Endothelial cell of umbilical vein (primary cell): ENCODE data around the gene GHRH. TPM values are rescaled to one million over a fixed set of nuclear protein-coding genes. Genes with fewer than 3 reads are reported as not detected.

Experiments
- BruUV-seq: library from RNA; stranded (reverse); fragments of 400-500 nt; replicated peaks from 2 replicates; lab custom pipeline; 2021; lab: Mats Ljungman, UMichigan
- CTCF ChIA-PET: fragments of 300-600, 350-600 bp; sonication (Branson Sonifier 250); formaldehyde crosslinking; loops from one replicate; lab custom pipeline; 2021; ENCODE audit warnings: antibody characterized with exemption, inconsistent platforms; lab: Charles Lee
- POLR2A ChIA-PET: fragments of 300-600, 350-600 bp; sonication (Branson Sonifier 250); formaldehyde crosslinking; loops from one replicate; lab custom pipeline; 2021; ENCODE audit warnings: antibody characterized with exemption, inconsistent platforms; lab: Charles Lee
- DNase-seq: peaks from one replicate; pipeline ENCODE4 v3.0.0-alpha.2; 2011; ENCODE audit warnings: low read depth, low spot score
- FAIRE-seq: peaks from 2 replicates; lab custom pipeline; 2011; peaks lifted over from hg19 to GRCh38; lab: Jason Lieb, UNC
- H2AFZ ChIP-seq: 2 replicates; pipeline ENCODE4 v1.6.0; 2012; ENCODE audit warnings: low read depth, low read length, control low read depth, inconsistent platforms
- H3K27ac ChIP-seq: 2 replicates; pipeline ENCODE4 v1.5.1; 2011; ENCODE audit warnings: low read depth, mild to moderate bottlenecking, control low read depth, low read length, moderate library complexity; ENCODE audit not compliant: insufficient read depth
- H3K27me3 ChIP-seq, 2 experiments: 2 replicates each; pipeline versions ENCODE4 v1.6.0 to v1.6.1; 2011; ENCODE audit warnings: low read length in 2 of 2, mixed read lengths in 1 of 2; ENCODE audit not compliant: control insufficient read depth in 2 of 2, insufficient read depth in 2 of 2
- H3K36me3 ChIP-seq, 2 experiments: 2 replicates in 1 of 2; 3 replicates in 1 of 2; pipeline ENCODE4 v1.5.1; 2011; ENCODE audit warnings: low read length in 2 of 2, mild to moderate bottlenecking in 1 of 2, moderate library complexity in 1 of 2; ENCODE audit not compliant: control insufficient read depth in 2 of 2, insufficient read depth in 2 of 2; ENCODE audit errors: extremely low read depth in 1 of 2
- H3K4me1 ChIP-seq: 3 replicates; pipeline ENCODE4 v1.5.1; 2011; ENCODE audit warnings: mild to moderate bottlenecking, low read length; ENCODE audit not compliant: control insufficient read depth, insufficient read depth; ENCODE audit errors: extremely low read depth
- H3K4me2 ChIP-seq: 2 replicates; pipeline ENCODE4 v1.6.1; 2011; ENCODE audit warnings: low read length, control low read depth, mixed read lengths; ENCODE audit not compliant: insufficient read depth
- H3K4me3 ChIP-seq, 3 experiments: fragments of 200-600 bp in 1 of 3; sonication (generic), shearing (Covaris generic) in 1 of 3; replicated peaks in 1 of 3; 2 replicates each; pipeline ENCODE4 v1.5.1; 2011 to 2016; ENCODE audit warnings: control low read depth in 3 of 3, low read length in 3 of 3, mild to moderate bottlenecking in 2 of 3, inconsistent platforms in 1 of 3, low read depth in 1 of 3, moderate library complexity in 1 of 3; ENCODE audit not compliant: insufficient read depth in 1 of 3
- H3K79me2 ChIP-seq: 2 replicates; pipeline ENCODE4 v1.6.0; 2012; ENCODE audit warnings: low read length, inconsistent platforms; ENCODE audit not compliant: control insufficient read depth, insufficient read depth
- H3K9ac ChIP-seq: replicated peaks from 2 replicates; pipeline ENCODE3; 2011; ENCODE audit warnings: low read length, control low read depth; ENCODE audit not compliant: insufficient read depth; ENCODE audit errors: extremely low read depth
- H3K9me1 ChIP-seq: replicated peaks from 3 replicates; pipeline ENCODE4 v1.6.0; 2011; ENCODE audit warnings: mild to moderate bottlenecking, low read length; ENCODE audit not compliant: control insufficient read depth, insufficient read depth; ENCODE audit errors: extremely low read depth
- H3K9me3 ChIP-seq: replicated peaks from 2 replicates; pipeline ENCODE4 v1.5.1; 2012; ENCODE audit warnings: low read length, inconsistent platforms; ENCODE audit not compliant: control insufficient read depth, insufficient read depth
- H4K20me1 ChIP-seq: replicated peaks from 2 replicates; pipeline ENCODE3; 2011; ENCODE audit warnings: mild to moderate bottlenecking, low read length; ENCODE audit not compliant: control insufficient read depth, insufficient read depth; ENCODE audit errors: extremely low read depth
- CTCF ChIP-seq, 2 donors: IDR thresholded peaks; 1 replicate in 1 of 2; 2 replicates in 1 of 2; pipeline ENCODE4 v1.5.1; 2011; ENCODE audit warnings: low read length in 2 of 2, mild to moderate bottlenecking in 2 of 2, moderate library complexity in 2 of 2, control low read depth in 1 of 2, inconsistent platforms in 1 of 2, low read depth in 1 of 2; ENCODE audit not compliant: insufficient read depth in 1 of 2; ENCODE audit errors: extremely low read depth in 1 of 2
- EZH2 ChIP-seq: IDR thresholded peaks from 2 replicates; pipeline ENCODE4 v1.6.1; 2012; ENCODE audit warnings: borderline replicate concordance, low read depth, mild to moderate bottlenecking, moderate library complexity, low read length, inconsistent platforms; ENCODE audit not compliant: severe bottlenecking
- FOS ChIP-seq: IDR thresholded peaks from 2 replicates; pipeline ENCODE4 v1.6.1; 2011; ENCODE audit warnings: mild to moderate bottlenecking, low read length, moderate library complexity, borderline replicate concordance; ENCODE audit not compliant: insufficient read depth
- GATA2 ChIP-seq: IDR thresholded peaks from 2 replicates; pipeline ENCODE4 v1.7.0; 2011; ENCODE audit warnings: low read depth, mild to moderate bottlenecking, moderate library complexity, mixed read lengths, low read length; ENCODE audit not compliant: insufficient read length, insufficient read depth
- JUN ChIP-seq: IDR thresholded peaks from 2 replicates; pipeline ENCODE4 v1.6.1; 2011; ENCODE audit warnings: borderline replicate concordance, low read depth; ENCODE audit not compliant: insufficient read length, insufficient read depth
- MAX ChIP-seq: IDR thresholded peaks from 2 replicates; pipeline ENCODE4 v1.6.1; 2011; ENCODE audit not compliant: insufficient read depth, insufficient read length
- MYC ChIP-seq: IDR thresholded peaks from one replicate; pipeline ENCODE4 v1.6.1; 2011; ENCODE audit warnings: mild to moderate bottlenecking, low read depth, low read length
- POLR2A ChIP-seq: IDR thresholded peaks from 2 replicates; pipeline ENCODE4 v1.6.1; 2012; ENCODE audit warnings: low read depth, mild to moderate bottlenecking, control low read depth, low read length
- dilution Hi-C: fragments of 300-500 bp; cut with MboI; formaldehyde crosslinking; loops from one replicate; pipeline ENCODE4 v1.15.0; 2019; ENCODE audit warnings: low sequenced_read_pairs; ENCODE audit not compliant: extremely low pct_ligation_motif_present
- intact Hi-C: fragments of 100-400 bp; cut with micrococcal nuclease; formaldehyde crosslinking; loops from one replicate; pipeline ENCODE4 v1.10.0; 2022
- polyA plus RNA-seq, 4 experiments: library from polyadenylated mRNA; depleted of rRNA in 3 of 4; stranded (reverse) in 3 of 4; unstranded in 1 of 4; fragments of >200 nt; gene quantifications; 2 replicates each; pipeline versions ENCODE4 v1.2.1 to v1.2.3, GENCODE V29; 2011 to 2012; ENCODE audit warnings: missing spikeins in 1 of 4
- total RNA-seq: library from RNA; stranded (reverse); gene quantifications from 2 replicates; pipeline ENCODE4 v1.2.3, GENCODE V29; 2021

GHRH gene
- total and polyA plus RNA-seq, 2 donors (not counting 3 experiments of a cell fraction or from before 2014, with no cell fraction given): not detected

- H3K9me1 ChIP-seq: no peaks in the 10 kb centered on the region
- H4K20me1 ChIP-seq: no peaks in the 10 kb centered on the region
- no peak overlapping the region for H3K27ac ChIP-seq
- no peak overlapping the region for H3K9ac ChIP-seq
- BruUV-seq: no TSS peak
- no peaks in the 10 kb centered on the region for H3K36me3 ChIP-seq
- ChIA-PET CTCF (interaction anchor here (0.6 to 2.6 kb wide), 20 partner anchors 8 to 287 kb away, joined by 3 to 37 read pairs (median 6); partner anchors contain the start of gene MANBAL), POLR2A (interaction anchor here (1.0 kb wide), 1 partner anchor 12 kb away, joined by 3 read pairs; the partner anchor contains the start of gene MANBAL)
- dilution Hi-C loops (no loop called here), intact Hi-C loops (no loop called here)
- no peak overlapping the region for H3K4me3 ChIP-seq
- DNase-seq (no peak), FAIRE-seq (no peak)
- H3K27me3 ChIP-seq: peaks cover 0 to 2% of the 10 kb centered on the region in 2 experiments
- peak overlapping the region; percentile 88 for H2AFZ ChIP-seq
- peaks cover 9% of the 10 kb centered on the region for H3K4me1 ChIP-seq
- TF ChIP-seq EZH2 (no peak), GATA2 (no peak), POLR2A (no peak)
- no peaks in the 10 kb centered on the region for H3K9me3 ChIP-seq
- H3K79me2 ChIP-seq: no peaks in the 10 kb centered on the region
- H3K4me2 ChIP-seq: peak overlapping the region; percentile 46
Observed at GRCh38 chr20:37277253-37277593, 15.6 kb upstream of the GHRH start.

GRCh38 chr20:37276494-37277252 is 15.1 kb upstream of the GHRH start:
- Histone ChIP-seq H3K9ac (no peak overlapping the region), H3K4me1 (peaks cover 9% of the 10 kb centered on the region), H3K9me1 (no peaks in the 10 kb centered on the region), H3K9me3 (no peaks in the 10 kb centered on the region), H3K79me2 (no peaks in the 10 kb centered on the region), H3K36me3 (no peaks in the 10 kb centered on the region), H3K27me3 (peaks cover 0 to 2% of the 10 kb centered on the region in 2 experiments), H3K27ac (no peak overlapping the region), H2AFZ (peak overlapping the region; percentile 88), H3K4me2 (peak overlapping the region; percentile 46), H4K20me1 (no peaks in the 10 kb centered on the region), H3K4me3 (no peak overlapping the region)
- dilution Hi-C loops: no loop called here
- TF ChIP-seq CTCF (IDR thresholded peaks at IDR 0.05; ENCODE audit: extremely low read depth in 1 of 2, insufficient read depth in 1 of 2, low read depth in 1 of 2, low read length in 2 of 2) (peak; percentile 21 to 22), GATA2 (no peak), MYC (no peak), FOS (no peak), POLR2A (no peak), EZH2 (no peak), MAX (peak; percentile 84), JUN (no peak)
- intact Hi-C loops: no loop called here
- ChIA-PET CTCF (interaction anchor here (0.6 to 2.6 kb wide), 23 partner anchors 8 to 287 kb away, joined by 3 to 37 read pairs (median 6); partner anchors contain the start of genes BLCAP and MANBAL), POLR2A (interaction anchor here (1.0 kb wide), 1 partner anchor 13 kb away, joined by 3 read pairs; the partner anchor contains the start of gene MANBAL)
- BruUV-seq: no TSS peak
- FAIRE-seq (peak; percentile 53), DNase-seq (peak; percentile 75)
